Adrenal gland (tissue), 12 donors: Measurements from ENCODE around the gene ETV3L. TPM values are rescaled to one million over a fixed set of nuclear protein-coding genes. Genes with fewer than 3 reads are reported as not detected.

Source experiments
- DNase-seq, 7 donors: peaks; one replicate each; pipeline ENCODE4 v3.0.0-alpha.2; 2019 to 2020
- H3K27ac ChIP-seq, 5 donors: fragments of 200-600 bp; sonication (generic) in 4 of 5; 1 replicate in 3 of 5; 2 replicates in 2 of 5; pipeline versions ENCODE4 v1.5.1 to v1.8.0; 2016 to 2020; ENCODE audit warnings: mild to moderate bottlenecking in 1 of 5
- H3K27me3 ChIP-seq: fragments of 200-600 bp; 2 replicates; pipeline ENCODE4 v1.8.0; 2021
- H3K36me3 ChIP-seq, 2 donors: fragments of 200-600 bp; replicated peaks in 1 of 2; 1 replicate in 1 of 2; 2 replicates in 1 of 2; pipeline versions ENCODE4 v1.5.1 to v1.8.0; 2018 to 2022
- H3K4me1 ChIP-seq, 2 donors: fragments of 200-600 bp; replicated peaks in 1 of 2; 1 replicate in 1 of 2; 2 replicates in 1 of 2; pipeline versions ENCODE4 v1.5.1 to v1.8.0; 2018 to 2021
- H3K4me3 ChIP-seq, 4 donors: fragments of 200-600 bp; sonication (generic) in 3 of 4; one replicate each; pipeline ENCODE4 v1.5.1; 2016 to 2018
- H3K9me3 ChIP-seq, 3 donors: fragments of 200-600 bp; sonication (generic) in 1 of 3; replicated peaks in 1 of 3; 1 replicate in 2 of 3; 2 replicates in 1 of 3; pipeline versions ENCODE4 v1.5.1 to v1.8.0; 2016 to 2021
- CTCF ChIP-seq, 6 experiments: fragments of 450-650 bp in 4 of 6; fragments of 200-600 bp in 2 of 6; sonication (generic) in 1 of 6; IDR thresholded peaks; 1 replicate in 5 of 6; 2 replicates in 1 of 6; pipeline versions ENCODE4 v1.5.1 to v1.8.0; 2016 to 2021; ENCODE audit warnings: antibody characterized with exemption in 6 of 6, mild to moderate bottlenecking in 2 of 6, moderate library complexity in 1 of 6
- POLR2A ChIP-seq, 2 donors: fragments of 450-650 bp; IDR thresholded peaks; one replicate each; pipeline ENCODE4 v1.6.1; 2017; ENCODE audit warnings: antibody characterized with exemption in 2 of 2, mild to moderate bottlenecking in 2 of 2, moderate library complexity in 1 of 2
- WGBS, 4 donors: extraction: QIAGEN DNeasy Blood & Tissue Kit in 2 of 4; methylation state at CpG; one replicate each; pipeline versions ENCODE4 v1.1.5 to v1.1.7; 2013 to 2017; 5-methylcytosine and 5-hydroxymethylcytosine counted together
- intact Hi-C, 2 donors: fragments of 100-400 bp; cut with DNase I; formaldehyde crosslinking; loops; one replicate each; pipeline versions ENCODE4 v1.14.1 to v1.15.0; 2022 to 2023
- polyA plus RNA-seq, 3 donors: library from polyadenylated mRNA; stranded (reverse); fragments of 200-250 nt in 2 of 3; fragments of 350-450 nt in 1 of 3; fragmentation: Illumina TruSeq in 1 of 3; extraction: RNeasy Lipid Tissue Mini Kit (QIAGEN cat#74804) in 1 of 3; gene quantifications; one replicate each; pipeline ENCODE4 v1.2.3, GENCODE V29; 2013 to 2014
- total RNA-seq, 9 donors: library from RNA; depleted of rRNA in 4 of 9; stranded (reverse); fragments of >200 nt in 4 of 9; fragments of 120-200 nt in 1 of 9; fragmentation: NEBNext Ultra II Directional in 1 of 9; extraction: Animal tissue kit (Norgen Biotek cat#: 25700) in 1 of 9; gene quantifications; one replicate each; pipeline versions ENCODE4 v1.1.0 to v1.2.4, GENCODE V29; 2013 to 2023
- donor health status: healthy with polysubstance abuse.
- donor health status: Bipolar disorder and iron deficiency.
- donor health status: DM: yes; HTN: yes; CAD: no.
- donor health status: DM: no; HTN: no; CAD: no.
- donor health status: DM: no; HTN: no; CAD: no.
- donor health status: DM: yes; HTN: yes; CAD: no.

The ETV3L gene
- total and polyA plus RNA-seq, 12 donors: not detected

GRCh38 chr1:157098519-157098918 is 1.1 kb downstream of the ETV3L start:
- Histone ChIP-seq H3K36me3 (no peaks in the 10 kb centered on the region), H3K27me3 (no peaks in the 10 kb centered on the region), H3K9me3 (no peaks in the 10 kb centered on the region), H3K4me1 (no peaks in the 10 kb centered on the region), H3K4me3 (no peak overlapping the region), H3K27ac (no peak overlapping the region)
- no peak for TF ChIP-seq POLR2A (IDR thresholded peaks at IDR 0.05)
- no peak for TF ChIP-seq CTCF (IDR thresholded peaks at IDR 0.05)
- WGBS, 4 donors: 85 to 96% (median 88%) methylated on average over 9 of the region's 9 CpGs
- intact Hi-C loops: no loop called here
- DNase-seq: no peak

- Histone ChIP-seq H3K27me3 (no peaks in the 10 kb centered on the region), H3K27ac (no peak overlapping the region), H3K4me1 (no peaks in the 10 kb centered on the region), H3K9me3 (no peaks in the 10 kb centered on the region), H3K4me3 (no peak overlapping the region), H3K36me3 (no peaks in the 10 kb centered on the region)
- intact Hi-C loops: no loop called here
- TF ChIP-seq POLR2A (IDR thresholded peaks at IDR 0.05) (no peak), CTCF (IDR thresholded peaks at IDR 0.05) (no peak)
- DNase-seq: no peak
- 71 to 84% (median 76%) methylated on average over 6 of the region's 6 CpGs for WGBS, 4 donors
Measured at GRCh38 chr1:157097692-157098091, 1.9 kb downstream of the ETV3L start.

GRCh38 chr1:157096881-157097280 is 2.7 kb downstream of the ETV3L start:
- Histone ChIP-seq H3K27ac (no peak overlapping the region), H3K4me1 (no peaks in the 10 kb centered on the region), H3K4me3 (no peak overlapping the region), H3K9me3 (no peaks in the 10 kb centered on the region), H3K36me3 (no peaks in the 10 kb centered on the region), H3K27me3 (no peaks in the 10 kb centered on the region)
- 73 to 88% (median 81%) methylated on average over 6 of the region's 6 CpGs for WGBS, 4 donors
- intact Hi-C loops: no loop called here
- no peak for DNase-seq
- no peak for TF ChIP-seq CTCF (IDR thresholded peaks at IDR 0.05)
- TF ChIP-seq POLR2A (IDR thresholded peaks at IDR 0.05): no peak

- WGBS, 4 donors: 89 to 100% (median 93%) methylated on average over 1 to 2 of the region's 2 CpGs
- H3K27ac ChIP-seq: no peak overlapping the region
- DNase-seq: no peak
- intact Hi-C loops: no loop called here
- H3K27me3 ChIP-seq: no peaks in the 10 kb centered on the region
- H3K4me1 ChIP-seq: no peaks in the 10 kb centered on the region
- no peaks in the 10 kb centered on the region for H3K36me3 ChIP-seq
- TF ChIP-seq CTCF (IDR thresholded peaks at IDR 0.05) (no peak), POLR2A (IDR thresholded peaks at IDR 0.05) (no peak)
- no peaks in the 10 kb centered on the region for H3K9me3 ChIP-seq
- no peak overlapping the region for H3K4me3 ChIP-seq
Measured at GRCh38 chr1:157095551-157095950, 4.1 kb downstream of the ETV3L start.
